ENCODE measurements around the gene CPNE2.
A peak's percentile ranks its signal among the peaks of the same experiment; 100 is the strongest.

The CPNE2 gene

GRCh38 chr16:57113042-57113453 lies 20.7 kb downstream of the CPNE2 start:
- DNase-seq (ENCODE audit: insufficient read length, low spot score) = no peak
- no peak for FAIRE-seq
- no peak for TF ChIP-seq POLR2A (IDR thresholded peaks at IDR 0.05; ENCODE audit: low read depth, low read length)

DNA sequence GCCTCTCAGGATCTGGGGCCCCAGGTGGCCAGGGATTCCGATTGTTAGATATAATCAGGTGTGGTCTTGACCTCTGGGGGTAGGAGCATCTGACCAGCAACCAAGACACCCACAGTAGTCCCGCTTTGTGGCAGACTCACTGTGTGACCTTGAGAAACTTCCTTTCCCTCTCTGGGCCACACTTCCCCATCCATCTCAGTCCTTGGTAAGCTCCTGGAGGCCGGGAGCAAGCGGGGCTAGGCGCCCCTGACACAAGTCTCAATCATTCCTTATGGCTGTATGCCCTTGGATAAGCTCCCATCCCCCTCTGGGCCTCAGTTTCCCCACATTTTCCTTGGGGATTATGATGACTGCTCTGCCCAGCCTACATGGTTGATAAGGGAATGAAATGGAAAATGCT lies 21.3 kb downstream of the CPNE2 start:
- DNase-seq (ENCODE audit: insufficient read length, low spot score) (no peak), FAIRE-seq (no peak)
- no peak for TF ChIP-seq POLR2A (IDR thresholded peaks at IDR 0.05; ENCODE audit: low read depth, low read length)

GRCh38 chr16:57115168-57115513 lies 22.8 kb downstream of the CPNE2 start:
- DNase-seq (ENCODE audit: insufficient read length, low spot score) = peak; percentile 53
- TF ChIP-seq POLR2A (IDR thresholded peaks at IDR 0.05; ENCODE audit: low read depth, low read length) = no peak
- FAIRE-seq = no peak

DNA sequence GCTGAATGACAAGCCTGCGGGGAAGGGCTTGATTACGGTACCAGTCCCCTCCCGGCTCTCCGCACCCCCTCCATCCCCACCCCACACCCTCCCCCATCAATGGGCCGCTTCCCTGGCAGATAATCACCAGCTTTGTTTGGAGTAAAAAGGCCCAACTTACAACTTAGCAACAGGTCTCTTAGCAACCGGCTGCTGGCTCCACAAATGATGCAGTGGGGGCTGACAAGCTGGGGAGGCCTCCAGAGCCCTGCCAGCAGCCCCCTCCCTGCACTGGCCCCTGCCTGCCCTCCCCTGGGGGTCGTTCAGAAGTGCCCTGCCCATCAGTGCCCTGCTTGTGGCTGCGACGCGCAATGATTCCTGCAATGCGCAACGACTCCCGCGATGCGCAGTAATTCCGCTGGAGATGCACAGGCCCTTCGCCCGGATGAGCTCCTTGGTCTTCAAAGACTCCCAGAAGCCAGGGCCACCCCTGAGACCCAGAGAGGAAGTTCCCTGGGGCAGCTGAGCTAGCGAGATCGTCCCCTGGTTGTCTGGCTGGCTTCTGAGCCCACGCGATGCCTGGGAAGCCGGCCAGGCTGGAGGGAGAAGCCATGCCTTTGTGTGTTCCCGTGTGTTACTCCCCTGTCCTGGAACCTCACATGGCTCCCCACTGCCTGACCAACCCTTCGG lies 23.3 kb downstream of the CPNE2 start:
- DNase-seq (ENCODE audit: insufficient read length, low spot score) = no peak
- no peak for FAIRE-seq
- no peak for TF ChIP-seq POLR2A (IDR thresholded peaks at IDR 0.05; ENCODE audit: low read depth, low read length)

- TF ChIP-seq POLR2A (IDR thresholded peaks at IDR 0.05; ENCODE audit: low read depth, low read length) = no peak
- DNase-seq (ENCODE audit: insufficient read length, low spot score) = peak; percentile 54
- no peak for FAIRE-seq
These were observed 26.2 kb downstream of the CPNE2 start for GRCh38 chr16:57118461-57119084.

- no peak for TF ChIP-seq POLR2A (IDR thresholded peaks at IDR 0.05; ENCODE audit: low read depth, low read length)
- no peak for DNase-seq (ENCODE audit: insufficient read length, low spot score)
- FAIRE-seq = no peak
These were observed 31.0 kb downstream of the CPNE2 start for GRCh38 chr16:57123216-57123973.

GRCh38 chr16:57123974-57124674 lies 31.7 kb downstream of the CPNE2 start:
- DNase-seq (ENCODE audit: insufficient read length, low spot score) (no peak), FAIRE-seq (no peak)
- no peak for TF ChIP-seq POLR2A (IDR thresholded peaks at IDR 0.05; ENCODE audit: low read depth, low read length)

DNA sequence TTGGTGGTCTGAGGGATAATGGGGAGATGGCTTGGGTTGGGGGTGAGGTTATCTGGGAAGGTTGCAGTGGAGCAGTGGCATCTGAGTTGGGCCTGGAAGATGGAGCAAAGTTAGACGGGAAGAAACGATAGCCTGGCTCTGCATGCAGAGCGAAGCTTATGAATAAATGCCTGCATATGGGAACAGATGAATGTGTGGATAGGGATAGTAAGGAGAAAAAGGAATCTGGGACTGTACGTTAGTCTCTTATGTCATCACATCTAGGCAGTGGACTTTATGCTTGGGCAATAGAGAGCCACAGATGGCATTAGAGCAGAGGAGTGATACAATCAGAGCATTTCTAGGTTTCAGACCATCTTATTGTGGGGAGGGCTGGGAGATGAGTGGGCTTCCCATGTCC lies 33.0 kb downstream of the CPNE2 start:
- FAIRE-seq = no peak
- no peak for DNase-seq (ENCODE audit: insufficient read length, low spot score)
- TF ChIP-seq POLR2A (IDR thresholded peaks at IDR 0.05; ENCODE audit: low read depth, low read length) = no peak

GRCh38 chr16:57125969-57126368 lies 33.6 kb downstream of the CPNE2 start:
- DNase-seq (ENCODE audit: insufficient read length, low spot score) (no peak), FAIRE-seq (no peak)
- no peak for TF ChIP-seq POLR2A (IDR thresholded peaks at IDR 0.05; ENCODE audit: low read depth, low read length)

- FAIRE-seq (no peak), DNase-seq (ENCODE audit: insufficient read length, low spot score) (no peak)
- TF ChIP-seq POLR2A (IDR thresholded peaks at IDR 0.05; ENCODE audit: low read depth, low read length) = no peak
These were observed 34.0 kb downstream of the CPNE2 start for GRCh38 chr16:57126411-57126810.

- DNase-seq (ENCODE audit: insufficient read length, low spot score) (no peak), FAIRE-seq (no peak)
- no peak for TF ChIP-seq POLR2A (IDR thresholded peaks at IDR 0.05; ENCODE audit: low read depth, low read length)
These were observed 34.8 kb downstream of the CPNE2 start for GRCh38 chr16:57127037-57127763.

GRCh38 chr16:57127836-57128235 lies 35.5 kb downstream of the CPNE2 start:
- FAIRE-seq (no peak), DNase-seq (ENCODE audit: insufficient read length, low spot score) (no peak)
- TF ChIP-seq POLR2A (IDR thresholded peaks at IDR 0.05; ENCODE audit: low read depth, low read length) = no peak

DNA sequence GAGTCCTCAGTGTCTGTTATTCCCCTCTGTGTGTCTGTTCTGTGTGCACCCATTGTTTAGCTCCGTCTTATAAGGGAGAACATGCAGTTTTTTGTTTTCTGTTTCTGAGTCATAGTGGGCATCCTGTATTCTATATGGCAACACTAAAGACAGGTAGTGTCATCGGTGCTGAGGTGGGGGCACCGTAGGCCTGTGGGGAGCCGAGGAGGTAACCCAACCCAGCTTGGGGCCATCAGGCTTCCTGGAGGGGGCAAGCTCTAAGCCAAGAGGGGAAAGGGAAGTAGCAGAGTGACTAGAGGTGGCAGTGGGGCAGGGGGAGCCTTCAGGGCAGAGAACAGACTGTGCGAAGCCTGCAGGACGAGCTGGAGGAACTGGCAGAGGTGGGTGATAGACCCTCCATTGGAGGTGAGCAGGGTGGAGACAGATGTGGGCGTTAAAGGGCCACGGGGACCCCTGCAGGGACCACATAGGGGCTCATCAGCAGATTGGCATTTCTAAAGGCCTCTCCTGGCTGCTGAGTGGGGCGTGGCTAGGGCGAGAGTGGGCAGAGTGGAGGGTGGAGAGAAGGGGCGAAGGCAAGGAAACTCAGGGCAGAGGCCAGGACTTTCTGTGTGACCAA lies 36.5 kb downstream of the CPNE2 start:
- no peak for TF ChIP-seq POLR2A (IDR thresholded peaks at IDR 0.05; ENCODE audit: low read depth, low read length)
- no peak for FAIRE-seq
- DNase-seq (ENCODE audit: insufficient read length, low spot score) = no peak

Measured in H54 (cell line).